HG02571 (cell line): ENCODE measurements around the gene PRR3.
"Not testable (repeated sequence)": the region's sequence is repeated elsewhere in the genome, so short reads cannot be mapped to it uniquely, and the experiment has no call there.

Experiments used
- ATAC-seq: cut with Tn5 transposase; IDR thresholded peaks from one replicate; pipeline ENCODE4 v1.9.1; 2021; ENCODE audit warnings: mild to moderate bottlenecking, moderate library complexity; ENCODE audit not compliant: unreplicated experiment

Gene PRR3, protein sequence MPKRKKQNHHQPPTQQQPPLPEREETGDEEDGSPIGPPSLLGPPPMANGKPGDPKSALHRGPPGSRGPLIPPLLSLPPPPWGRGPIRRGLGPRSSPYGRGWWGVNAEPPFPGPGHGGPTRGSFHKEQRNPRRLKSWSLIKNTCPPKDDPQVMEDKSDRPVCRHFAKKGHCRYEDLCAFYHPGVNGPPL

DNA sequence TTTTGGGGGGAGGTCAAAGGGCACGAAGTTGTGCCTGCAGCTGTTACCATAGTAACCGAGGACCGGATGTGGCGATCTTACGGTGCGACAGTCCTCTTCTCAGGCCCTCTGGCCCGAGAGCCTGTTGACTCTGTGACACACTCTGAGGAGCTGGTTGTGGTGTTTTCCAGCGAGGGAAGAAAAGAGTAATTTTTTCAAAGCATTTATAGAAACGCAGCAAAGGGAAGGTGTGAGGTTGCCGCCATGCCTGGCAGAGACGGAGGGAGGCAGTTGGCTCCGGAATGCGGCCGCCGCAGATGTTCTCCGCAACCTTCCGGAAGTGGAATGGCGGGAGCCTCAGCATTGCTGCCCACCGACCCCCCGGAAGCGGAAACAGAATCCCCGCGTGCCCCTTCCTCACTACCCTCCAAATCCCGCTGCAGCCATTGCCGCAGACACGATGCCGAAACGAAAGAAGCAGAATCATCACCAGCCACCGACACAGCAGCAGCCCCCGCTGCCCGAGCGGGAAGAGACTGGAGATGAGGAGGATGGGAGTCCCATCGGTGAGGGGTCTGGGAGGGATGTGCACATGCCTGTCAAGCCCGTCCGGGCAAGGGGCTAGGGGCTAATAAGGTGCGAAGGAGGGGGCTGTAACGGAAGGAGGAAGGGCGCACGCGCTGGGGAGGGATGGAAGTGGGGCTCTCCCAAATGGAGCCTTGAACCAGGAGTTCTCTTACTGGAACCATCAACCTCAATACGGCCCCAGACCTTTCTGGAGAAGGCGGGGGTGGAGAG is at the start of gene PRR3:
TSS of gene PRR3 (plus strand) at position 390 of the 777 bp plus-strand sequence. CDS start at position 440, 50 bp downstream.
- ATAC-seq, result peak; percentile 46

DNA sequence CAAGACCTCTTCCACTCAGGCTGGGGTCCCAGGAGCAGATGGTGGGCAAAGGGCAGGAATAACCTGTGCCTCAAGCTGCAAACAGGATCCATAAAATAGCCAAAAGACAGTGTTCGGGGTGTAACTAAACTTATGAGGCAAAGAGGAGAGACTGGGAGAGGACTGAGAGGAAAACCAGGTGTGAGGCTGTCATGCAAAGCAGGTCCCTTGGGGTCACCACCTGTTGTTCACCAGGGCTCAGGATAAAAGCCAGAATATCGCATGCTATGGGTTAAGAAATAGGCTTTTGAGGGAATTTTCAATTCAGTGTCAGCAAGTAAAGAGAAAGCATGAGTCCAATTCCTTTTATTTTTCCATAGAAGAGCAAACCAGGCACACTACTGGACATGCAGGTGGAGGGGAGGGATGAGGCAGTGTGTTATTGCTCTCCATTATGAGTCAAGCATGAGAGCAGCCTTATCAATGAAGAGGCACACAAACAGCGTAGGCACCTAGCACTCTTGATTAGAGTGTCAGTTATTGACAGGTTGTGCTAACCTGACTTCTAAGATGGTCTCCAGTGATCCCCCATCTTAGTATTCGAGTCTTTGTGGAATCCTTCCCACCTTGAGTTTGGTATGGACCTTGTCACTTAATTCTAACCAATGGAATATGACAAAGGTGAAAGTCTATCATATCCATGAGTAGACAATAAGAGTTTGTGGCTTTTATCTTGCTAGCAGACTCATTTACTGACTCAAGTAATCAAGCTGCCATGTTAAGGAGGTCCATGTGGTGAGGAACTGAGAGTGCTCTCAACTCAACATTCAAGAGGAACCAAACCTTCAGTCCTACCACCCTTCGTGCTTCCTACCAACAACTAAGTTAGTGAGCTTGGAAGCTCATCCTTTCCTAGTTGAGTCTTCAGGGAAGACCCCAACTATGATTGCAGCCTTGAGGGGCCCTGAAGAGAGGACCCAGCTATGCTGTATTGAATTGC is 49.0 kb upstream of the PRR3 start:
- ATAC-seq, result no peak

GRCh38 chr6:30508890-30509736 is 48.0 kb upstream of the PRR3 start:
- ATAC-seq, result no peak

- no peak for ATAC-seq
These were observed 46.5 kb upstream of the PRR3 start for GRCh38 chr6:30510419-30511168.

- ATAC-seq, result no peak
These were observed 45.9 kb upstream of the PRR3 start for GRCh38 chr6:30511169-30511546.

DNA sequence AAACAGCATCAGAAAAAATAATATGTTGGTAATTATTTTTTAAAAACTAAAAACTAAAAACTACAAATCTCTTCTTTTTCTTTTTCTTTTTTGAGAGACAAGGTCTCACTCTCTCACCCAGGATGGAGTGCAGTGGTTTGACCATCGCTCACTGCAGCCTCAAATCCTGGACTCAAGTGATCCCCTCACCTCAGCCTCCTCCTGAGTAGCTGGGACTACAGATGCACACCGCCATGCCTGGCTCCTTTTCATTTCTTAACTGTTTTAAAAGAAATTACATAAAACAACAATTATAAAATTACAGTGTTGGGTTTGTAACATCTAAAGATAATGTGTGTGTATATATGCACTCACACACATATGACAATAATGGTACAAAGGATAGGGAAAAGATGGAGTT is 43.6 kb upstream of the PRR3 start:
- ATAC-seq, result no peak

- no peak for ATAC-seq
These were observed 42.0 kb upstream of the PRR3 start for GRCh38 chr6:30515106-30515505.

- ATAC-seq, result peak; percentile 69
These were observed 40.9 kb upstream of the PRR3 start for GRCh38 chr6:30515944-30516753.

- not testable (repeated sequence) for ATAC-seq
These were observed 40.4 kb upstream of the PRR3 start for GRCh38 chr6:30516754-30517076.

DNA sequence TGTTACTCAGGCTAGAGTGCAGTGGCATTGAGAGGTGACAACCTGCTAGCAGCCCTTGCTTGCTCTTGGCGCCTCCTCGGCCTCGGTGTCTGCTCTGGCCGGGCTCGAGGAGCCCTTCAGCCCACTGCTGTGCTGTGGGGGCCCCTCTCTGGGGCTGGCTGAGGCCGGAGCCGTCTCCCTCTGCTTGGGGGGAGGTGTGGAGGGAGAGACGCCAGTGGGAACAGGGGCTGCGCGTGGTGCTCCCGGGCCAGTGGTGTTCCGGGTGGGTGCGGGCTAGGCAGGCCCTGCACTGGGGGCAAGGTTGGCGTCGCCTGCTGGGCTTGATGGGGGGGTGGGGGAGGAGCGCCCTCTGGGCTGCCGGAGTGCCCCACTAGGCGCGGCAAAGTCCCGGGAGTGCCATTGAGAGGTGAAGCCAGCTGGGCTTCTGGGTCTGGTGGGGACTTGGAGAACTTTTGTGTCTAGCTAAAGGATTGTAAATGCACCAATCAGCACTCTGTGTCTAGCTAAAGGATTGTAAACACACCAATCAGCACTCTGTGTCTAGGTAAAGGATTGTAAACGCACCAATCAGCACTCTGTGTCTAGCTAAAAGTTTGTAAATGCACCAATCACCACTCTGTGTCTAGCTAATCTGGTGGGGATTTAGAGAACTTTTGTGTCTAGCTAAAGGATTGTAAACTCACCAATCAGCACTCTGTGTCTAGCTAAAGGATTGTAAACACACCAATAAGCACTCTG is 39.2 kb upstream of the PRR3 start:
- ATAC-seq, result not testable (repeated sequence)

DNA sequence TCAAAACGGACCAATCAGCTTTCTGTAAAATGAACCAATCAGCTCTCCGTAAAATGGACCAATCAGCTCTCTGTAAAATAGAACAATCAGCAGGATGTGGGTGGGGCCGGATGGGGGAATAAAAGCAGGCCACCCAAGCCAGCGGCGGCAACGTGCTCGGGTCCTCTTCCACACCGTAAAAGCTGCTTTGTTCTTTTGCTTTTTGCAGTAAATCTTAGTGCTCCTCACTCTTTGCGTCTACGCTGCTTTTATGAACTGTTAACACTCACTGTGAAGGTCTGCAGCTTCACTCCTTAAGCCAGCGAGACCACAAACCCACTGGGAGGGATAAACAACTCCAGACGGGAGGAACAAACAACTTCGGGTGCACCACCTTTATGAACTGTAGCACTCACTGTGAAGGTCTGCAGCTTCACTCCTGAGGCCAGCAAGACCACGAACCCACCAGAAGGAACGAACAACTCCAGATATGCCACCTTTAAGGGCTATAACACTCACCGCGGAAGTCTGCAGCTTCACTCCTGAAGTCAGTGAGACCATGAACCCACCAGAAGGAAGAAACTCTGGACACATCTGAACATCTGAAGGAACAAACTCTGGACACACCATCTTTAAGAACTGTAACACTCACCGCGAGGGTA is 38.5 kb upstream of the PRR3 start:
- ATAC-seq, result not testable (repeated sequence)

DNA sequence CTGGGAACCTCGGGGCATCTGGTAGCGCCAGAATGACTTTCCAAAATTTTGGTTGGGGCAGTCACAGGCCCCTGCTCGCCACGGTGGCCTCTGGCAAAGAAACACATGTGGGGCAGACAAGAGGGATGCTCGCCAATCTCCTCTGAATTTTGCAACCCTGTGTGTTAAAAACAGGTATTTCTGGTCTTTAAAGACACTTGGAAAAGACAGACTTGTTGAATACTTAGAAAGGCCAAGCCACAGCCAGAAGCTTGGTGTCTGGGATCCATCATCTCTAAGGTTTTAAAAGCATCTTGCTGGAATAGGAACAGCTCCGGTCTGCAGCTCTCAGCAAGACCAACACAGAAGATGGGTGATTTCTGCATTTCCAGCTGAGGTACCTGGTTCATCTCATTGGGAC is 36.6 kb upstream of the PRR3 start:
- ATAC-seq, result no peak

DNA sequence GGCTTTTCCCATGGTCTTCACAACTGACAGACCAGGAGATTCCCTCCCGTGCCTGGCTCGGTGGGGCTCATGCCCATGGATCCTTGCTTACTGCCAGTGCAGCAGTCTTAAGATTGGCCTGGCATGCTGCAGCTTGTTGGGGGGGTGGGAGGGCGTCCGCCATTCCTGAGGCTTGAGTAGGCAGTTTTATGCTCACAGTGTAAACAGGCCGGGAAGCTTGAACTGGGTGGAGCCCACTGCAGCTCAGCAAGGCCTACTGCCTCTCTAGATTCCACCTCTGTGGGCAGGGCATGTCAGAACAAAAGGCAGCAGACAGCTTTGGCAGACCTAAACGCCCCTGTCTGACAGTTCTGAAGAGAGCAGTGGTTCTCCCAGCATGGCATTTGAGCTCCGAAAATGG is 36.0 kb upstream of the PRR3 start:
- ATAC-seq, result not testable (repeated sequence)

GRCh38 chr6:30521952-30522351 is 35.1 kb upstream of the PRR3 start:
- not testable (repeated sequence) for ATAC-seq

GRCh38 chr6:30526444-30526843 is 30.7 kb upstream of the PRR3 start:
- not testable (repeated sequence) for ATAC-seq

GRCh38 chr6:30529349-30529875 is 27.7 kb upstream of the PRR3 start:
- not testable (repeated sequence) for ATAC-seq

GRCh38 chr6:30530014-30530413 is 27.1 kb upstream of the PRR3 start:
- no peak for ATAC-seq
